HepG2 (cell line): ENCODE results near the gene RAE1. TPM values are rescaled to one million over a fixed set of nuclear protein-coding genes. Genes with fewer than 3 reads are reported as not detected.

Experiments
- BRCA1 ChIP-seq: sonication (generic); formaldehyde crosslinking; IDR thresholded peaks from 2 replicates; pipeline ENCODE4 v1.4.0; 2020; ENCODE audit warnings: missing genetic modification reagents
- HOXA3 ChIP-seq: sonication (generic); formaldehyde crosslinking; IDR thresholded peaks from 2 replicates; pipeline ENCODE4 v1.5.0; 2020; ENCODE audit warnings: missing genetic modification reagents
- NKX3-1 ChIP-seq: sonication (generic); formaldehyde crosslinking; IDR thresholded peaks from 2 replicates; pipeline ENCODE4 v1.5.0; 2020; ENCODE audit warnings: missing genetic modification reagents
- NR2F1 ChIP-seq, 2 experiments: fragments of 450-650 bp in 1 of 2; formaldehyde crosslinking in 1 of 2; IDR thresholded peaks; 2 replicates each; pipeline versions ENCODE4 v1.5.0 to v1.6.1; 2016 to 2020; ENCODE audit warnings: mild to moderate bottlenecking in 1 of 2, missing compliant biosample characterization in 1 of 2, missing genetic modification reagents in 1 of 2, moderate library complexity in 1 of 2
- PHF21A ChIP-seq: sonication (generic); formaldehyde crosslinking; IDR thresholded peaks from 2 replicates; pipeline ENCODE4 v1.5.0; 2020; ENCODE audit warnings: mild to moderate bottlenecking, missing genetic modification reagents
- RAD21 ChIP-seq: fragments of 450-650 bp; formaldehyde crosslinking; IDR thresholded peaks from 2 replicates; pipeline ENCODE4 v1.5.0; 2020; ENCODE audit warnings: mild to moderate bottlenecking
- RCOR2 ChIP-seq: IDR thresholded peaks from 2 replicates; pipeline ENCODE4 v1.6.1; 2016; ENCODE audit warnings: missing biosample characterization, missing genetic modification reagents
- SIX4 ChIP-seq: sonication (generic); formaldehyde crosslinking; IDR thresholded peaks from 2 replicates; pipeline ENCODE4 v1.4.0; 2020; ENCODE audit warnings: missing genetic modification reagents
- ZNF292 ChIP-seq: sonication (generic); formaldehyde crosslinking; IDR thresholded peaks from 2 replicates; pipeline ENCODE4 v1.8.1; 2022; ENCODE audit warnings: mild to moderate bottlenecking, low read depth, missing genetic modification reagents, borderline replicate concordance
- ZNF670 ChIP-seq: sonication (generic); formaldehyde crosslinking; IDR thresholded peaks from 2 replicates; pipeline ENCODE4 v1.8.0; 2022; ENCODE audit warnings: mild to moderate bottlenecking, missing genetic modification reagents, borderline replicate concordance
- ZNF788 ChIP-seq: sonication (generic); formaldehyde crosslinking; IDR thresholded peaks from 2 replicates; pipeline ENCODE4 v1.5.0; 2020; ENCODE audit warnings: mild to moderate bottlenecking, missing genetic modification reagents, borderline replicate concordance
- ZSCAN25 ChIP-seq: sonication (generic); formaldehyde crosslinking; IDR thresholded peaks from 2 replicates; pipeline ENCODE4 v1.8.0; 2022; ENCODE audit warnings: mild to moderate bottlenecking, missing genetic modification reagents
- polyA plus RNA-seq, 8 experiments: library from polyadenylated mRNA; depleted of rRNA in 3 of 8; stranded (reverse) in 7 of 8; unstranded in 1 of 8; fragments of >200 nt; fragmentation: Illumina TruSeq in 4 of 8; extraction: Trizol in 4 of 8; gene quantifications; 2 replicates each; pipeline versions ENCODE4 v1.2.1 to v1.2.3, GENCODE V29; 2011 to 2016; ENCODE audit warnings: low read depth in 4 of 8, missing spikeins in 1 of 8, mixed read lengths in 1 of 8; ENCODE audit not compliant: insufficient read depth in 1 of 8
- total RNA-seq, 5 experiments: library from RNA; depleted of rRNA; stranded (reverse); fragments of >200 nt; fragmentation: Illumina TruSeq; extraction: Trizol; gene quantifications; 2 replicates each; pipeline ENCODE4 v1.2.3, GENCODE V29; 2016; ENCODE audit warnings: low read depth in 1 of 5
- TF ChIP-seq, protein P1 (sequence below): sonication (generic); formaldehyde crosslinking; conservative IDR thresholded peaks from 2 replicates; pipeline ENCODE4 v1.8.0; 2022; ENCODE audit warnings: missing genetic modification reagents
- TF ChIP-seq, protein P2 (sequence below): sonication (generic); formaldehyde crosslinking; IDR thresholded peaks from 2 replicates; pipeline ENCODE4 v1.4.0; 2020; ENCODE audit warnings: mild to moderate bottlenecking, missing genetic modification reagents
- TF ChIP-seq, protein P3 (sequence below), 2 experiments: sonication (generic) in 1 of 2; formaldehyde crosslinking in 1 of 2; IDR thresholded peaks; 2 replicates each; pipeline versions ENCODE4 v1.4.0 to v1.6.1; 2016 to 2020; ENCODE audit warnings: borderline replicate concordance in 1 of 2, low read depth in 1 of 2, mild to moderate bottlenecking in 1 of 2, missing genetic modification reagents in 1 of 2

The RAE1 gene
- total and polyA plus RNA-seq, 2 of the 13 experiments (the other 11 are each of a cell fraction or from before 2014, with no cell fraction given), result 36.1 to 72.9 TPM

DNA sequence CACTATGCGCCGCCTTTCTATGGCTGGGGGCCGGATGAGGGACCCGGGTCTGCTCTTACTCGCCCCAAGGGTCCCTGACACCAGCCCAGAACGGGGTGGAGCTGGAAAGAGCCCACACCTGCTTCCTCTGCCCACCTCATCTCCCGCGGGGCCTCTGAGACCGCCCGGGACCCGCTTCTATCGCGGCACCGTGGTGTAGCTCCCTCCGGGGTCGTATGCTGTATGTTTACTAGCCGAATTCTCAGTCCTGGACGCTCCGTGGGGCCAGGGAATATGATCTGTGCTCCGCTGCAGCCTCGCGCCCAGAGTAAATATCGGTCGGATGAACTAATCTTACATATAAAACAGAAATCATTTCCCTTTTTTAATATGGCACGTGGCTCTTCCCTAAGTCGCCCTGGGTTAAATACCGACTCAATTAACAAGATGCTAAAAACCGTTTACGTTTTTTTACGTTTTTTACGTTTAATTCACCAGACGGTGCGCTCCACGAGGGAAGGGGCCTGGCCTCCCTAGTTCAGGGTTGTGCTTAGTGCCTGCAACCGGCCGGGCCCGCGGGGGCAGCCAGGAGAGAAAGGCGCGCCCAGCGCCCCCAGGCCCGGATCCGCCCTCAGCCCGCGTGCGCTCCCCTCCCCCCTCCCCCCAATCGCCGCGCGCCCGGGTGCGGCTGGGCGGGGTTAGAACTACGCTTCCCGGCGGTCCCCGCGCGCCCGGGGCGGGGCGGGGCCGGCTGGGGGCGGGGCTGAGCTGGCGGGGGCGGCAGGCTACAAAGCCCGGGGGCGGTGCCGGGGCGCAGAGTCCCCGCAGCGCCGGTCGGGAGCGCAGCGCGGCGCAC, 39.8 kb downstream of the RAE1 start, which contains the start of gene RBM38 (continued):
- no peak for TF ChIP-seq SIX4 (CRISPR knock-in tag)
- TF ChIP-seq RCOR2 (CRISPR knock-in tag), result no peak
- no peak for TF ChIP-seq ZNF670
- TF ChIP-seq NR2F1 (CRISPR knock-in tag; IDR thresholded peaks at IDR 0.05), result no peak
- TF ChIP-seq, protein P1, sequence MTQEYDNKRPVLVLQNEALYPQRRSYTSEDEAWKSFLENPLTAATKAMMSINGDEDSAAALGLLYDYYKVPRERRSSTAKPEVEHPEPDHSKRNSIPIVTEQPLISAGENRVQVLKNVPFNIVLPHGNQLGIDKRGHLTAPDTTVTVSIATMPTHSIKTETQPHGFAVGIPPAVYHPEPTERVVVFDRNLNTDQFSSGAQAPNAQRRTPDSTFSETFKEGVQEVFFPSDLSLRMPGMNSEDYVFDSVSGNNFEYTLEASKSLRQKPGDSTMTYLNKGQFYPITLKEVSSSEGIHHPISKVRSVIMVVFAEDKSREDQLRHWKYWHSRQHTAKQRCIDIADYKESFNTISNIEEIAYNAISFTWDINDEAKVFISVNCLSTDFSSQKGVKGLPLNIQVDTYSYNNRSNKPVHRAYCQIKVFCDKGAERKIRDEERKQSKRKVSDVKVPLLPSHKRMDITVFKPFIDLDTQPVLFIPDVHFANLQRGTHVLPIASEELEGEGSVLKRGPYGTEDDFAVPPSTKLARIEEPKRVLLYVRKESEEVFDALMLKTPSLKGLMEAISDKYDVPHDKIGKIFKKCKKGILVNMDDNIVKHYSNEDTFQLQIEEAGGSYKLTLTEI (CRISPR knock-in tag), result no peak
- peak; percentile 75 for TF ChIP-seq HOXA3 (CRISPR knock-in tag)
- TF ChIP-seq ZNF292 (CRISPR knock-in tag), result no peak
- peak; percentile 25; the same call in 1 of the 2 replicates for TF ChIP-seq ZNF788 (CRISPR knock-in tag)
- no peak for TF ChIP-seq RAD21 (CRISPR knock-in tag)
- TF ChIP-seq, protein P2, sequence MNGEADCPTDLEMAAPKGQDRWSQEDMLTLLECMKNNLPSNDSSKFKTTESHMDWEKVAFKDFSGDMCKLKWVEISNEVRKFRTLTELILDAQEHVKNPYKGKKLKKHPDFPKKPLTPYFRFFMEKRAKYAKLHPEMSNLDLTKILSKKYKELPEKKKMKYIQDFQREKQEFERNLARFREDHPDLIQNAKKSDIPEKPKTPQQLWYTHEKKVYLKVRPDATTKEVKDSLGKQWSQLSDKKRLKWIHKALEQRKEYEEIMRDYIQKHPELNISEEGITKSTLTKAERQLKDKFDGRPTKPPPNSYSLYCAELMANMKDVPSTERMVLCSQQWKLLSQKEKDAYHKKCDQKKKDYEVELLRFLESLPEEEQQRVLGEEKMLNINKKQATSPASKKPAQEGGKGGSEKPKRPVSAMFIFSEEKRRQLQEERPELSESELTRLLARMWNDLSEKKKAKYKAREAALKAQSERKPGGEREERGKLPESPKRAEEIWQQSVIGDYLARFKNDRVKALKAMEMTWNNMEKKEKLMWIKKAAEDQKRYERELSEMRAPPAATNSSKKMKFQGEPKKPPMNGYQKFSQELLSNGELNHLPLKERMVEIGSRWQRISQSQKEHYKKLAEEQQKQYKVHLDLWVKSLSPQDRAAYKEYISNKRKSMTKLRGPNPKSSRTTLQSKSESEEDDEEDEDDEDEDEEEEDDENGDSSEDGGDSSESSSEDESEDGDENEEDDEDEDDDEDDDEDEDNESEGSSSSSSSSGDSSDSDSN, result no peak
- TF ChIP-seq PHF21A (CRISPR knock-in tag), result no peak
- TF ChIP-seq, protein P3, sequence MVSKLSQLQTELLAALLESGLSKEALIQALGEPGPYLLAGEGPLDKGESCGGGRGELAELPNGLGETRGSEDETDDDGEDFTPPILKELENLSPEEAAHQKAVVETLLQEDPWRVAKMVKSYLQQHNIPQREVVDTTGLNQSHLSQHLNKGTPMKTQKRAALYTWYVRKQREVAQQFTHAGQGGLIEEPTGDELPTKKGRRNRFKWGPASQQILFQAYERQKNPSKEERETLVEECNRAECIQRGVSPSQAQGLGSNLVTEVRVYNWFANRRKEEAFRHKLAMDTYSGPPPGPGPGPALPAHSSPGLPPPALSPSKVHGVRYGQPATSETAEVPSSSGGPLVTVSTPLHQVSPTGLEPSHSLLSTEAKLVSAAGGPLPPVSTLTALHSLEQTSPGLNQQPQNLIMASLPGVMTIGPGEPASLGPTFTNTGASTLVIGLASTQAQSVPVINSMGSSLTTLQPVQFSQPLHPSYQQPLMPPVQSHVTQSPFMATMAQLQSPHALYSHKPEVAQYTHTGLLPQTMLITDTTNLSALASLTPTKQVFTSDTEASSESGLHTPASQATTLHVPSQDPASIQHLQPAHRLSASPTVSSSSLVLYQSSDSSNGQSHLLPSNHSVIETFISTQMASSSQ (IDR thresholded peaks at IDR 0.05; ENCODE audit: low read depth), result no peak
- TF ChIP-seq, protein P3 (CRISPR knock-in tag; IDR thresholded peaks at IDR 0.05; ENCODE audit: borderline replicate concordance), result no peak
- peak; percentile 59; the same call in 1 of the 2 replicates for TF ChIP-seq NKX3-1 (CRISPR knock-in tag)
- no peak for TF ChIP-seq BRCA1 (CRISPR knock-in tag)
- TF ChIP-seq ZSCAN25, result no peak
